ENCODE results near the gene ZNF175. TPM values are rescaled to one million over a fixed set of nuclear protein-coding genes. Genes with fewer than 3 reads are reported as not detected.

ZNF175 gene
- total and polyA plus RNA-seq, 9 of the 15 experiments (the other 6 are each of a cell fraction or from before 2014, with no cell fraction given), result 3.7 to 37.9 (median 14.0) TPM

DNA sequence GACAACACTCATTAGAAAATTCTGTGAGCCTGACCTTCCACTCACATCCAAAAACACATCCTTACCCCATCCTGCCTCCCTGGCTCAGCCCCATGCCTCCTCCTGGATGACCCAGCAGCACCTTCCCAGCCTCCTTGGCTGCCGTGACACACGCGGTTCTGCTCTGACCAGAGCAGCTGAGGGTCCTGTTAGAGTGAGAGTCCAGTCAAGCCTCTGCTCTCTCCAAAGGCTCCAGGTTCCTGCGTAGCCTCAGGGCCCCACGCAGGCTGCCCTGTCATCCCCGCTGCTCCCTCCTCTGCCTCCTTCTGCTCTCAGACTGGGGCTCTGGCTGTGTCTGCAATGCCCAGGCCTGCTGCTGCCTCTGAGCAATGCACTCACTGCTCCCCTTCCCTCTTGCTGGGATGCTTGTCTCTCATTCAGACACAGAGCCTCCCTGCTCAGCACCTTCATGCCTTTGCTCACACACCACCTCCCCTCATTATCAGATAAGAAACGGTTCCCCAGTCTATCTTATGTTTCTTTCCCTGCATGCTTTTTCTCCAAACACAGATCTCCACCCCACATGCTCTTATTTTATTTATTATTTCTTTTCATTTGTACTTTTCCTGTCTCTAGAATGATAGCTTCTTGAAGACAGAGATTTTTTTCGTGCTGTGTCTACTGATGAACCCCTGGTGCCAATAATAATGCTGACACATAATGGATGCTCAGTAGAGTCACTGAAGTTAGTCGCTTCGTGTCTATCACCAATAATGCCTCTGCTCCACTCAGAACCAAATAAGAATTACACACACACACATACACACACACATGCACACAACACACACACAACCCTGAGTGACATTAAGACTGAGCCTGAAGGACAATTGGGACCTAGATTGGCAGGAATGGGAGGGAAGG, 29.4 kb upstream of the ZNF175 start (continued):
- TF ChIP-seq ESRRB (CRISPR knock-in tag; IDR thresholded peaks at IDR 0.05; ENCODE audit: borderline replicate concordance), result no peak
- TF ChIP-seq PTRF (tag; IDR thresholded peaks at IDR 0.05), result no peak
- TF ChIP-seq CXXC5 (CRISPR knock-in tag; IDR thresholded peaks at IDR 0.05), result peak; percentile 5; the same call in 1 of the 2 replicates
- TF ChIP-seq ZNF253 (CRISPR knock-in tag; conservative IDR thresholded peaks at IDR 0.05), result no peak
- TF ChIP-seq ELF1 (tag; IDR thresholded peaks at IDR 0.05), result no peak
- TF ChIP-seq, protein P1, sequence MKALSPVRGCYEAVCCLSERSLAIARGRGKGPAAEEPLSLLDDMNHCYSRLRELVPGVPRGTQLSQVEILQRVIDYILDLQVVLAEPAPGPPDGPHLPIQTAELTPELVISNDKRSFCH (CRISPR knock-in tag; IDR thresholded peaks at IDR 0.05), result no peak
- TF ChIP-seq, protein P1 (tag; IDR thresholded peaks at IDR 0.05), result no peak
- TF ChIP-seq, protein P2, sequence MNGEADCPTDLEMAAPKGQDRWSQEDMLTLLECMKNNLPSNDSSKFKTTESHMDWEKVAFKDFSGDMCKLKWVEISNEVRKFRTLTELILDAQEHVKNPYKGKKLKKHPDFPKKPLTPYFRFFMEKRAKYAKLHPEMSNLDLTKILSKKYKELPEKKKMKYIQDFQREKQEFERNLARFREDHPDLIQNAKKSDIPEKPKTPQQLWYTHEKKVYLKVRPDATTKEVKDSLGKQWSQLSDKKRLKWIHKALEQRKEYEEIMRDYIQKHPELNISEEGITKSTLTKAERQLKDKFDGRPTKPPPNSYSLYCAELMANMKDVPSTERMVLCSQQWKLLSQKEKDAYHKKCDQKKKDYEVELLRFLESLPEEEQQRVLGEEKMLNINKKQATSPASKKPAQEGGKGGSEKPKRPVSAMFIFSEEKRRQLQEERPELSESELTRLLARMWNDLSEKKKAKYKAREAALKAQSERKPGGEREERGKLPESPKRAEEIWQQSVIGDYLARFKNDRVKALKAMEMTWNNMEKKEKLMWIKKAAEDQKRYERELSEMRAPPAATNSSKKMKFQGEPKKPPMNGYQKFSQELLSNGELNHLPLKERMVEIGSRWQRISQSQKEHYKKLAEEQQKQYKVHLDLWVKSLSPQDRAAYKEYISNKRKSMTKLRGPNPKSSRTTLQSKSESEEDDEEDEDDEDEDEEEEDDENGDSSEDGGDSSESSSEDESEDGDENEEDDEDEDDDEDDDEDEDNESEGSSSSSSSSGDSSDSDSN (IDR thresholded peaks at IDR 0.05; ENCODE audit: borderline replicate concordance in 1 of 2, low read depth in 2 of 2, low read length in 2 of 2), result 0 out of 4 replicates have a peak, but pooled peaks of 1 of the 2 experiments have one; percentile 13
- TF ChIP-seq KAT8 (IDR thresholded peaks at IDR 0.05; ENCODE audit: low read depth), result no peak
- TF ChIP-seq MED1 (CRISPR knock-in tag; IDR thresholded peaks at IDR 0.05; ENCODE audit: borderline replicate concordance), result no peak
- peak; percentile 23; the same call in 1 of the 2 replicates for TF ChIP-seq SOX6 (IDR thresholded peaks at IDR 0.05)
- TF ChIP-seq ZNF316 (IDR thresholded peaks at IDR 0.05), result peak; percentile 90
- TF ChIP-seq CHD2 (IDR thresholded peaks at IDR 0.05; ENCODE audit: low read depth, low read length), result no peak
- TF ChIP-seq, protein P3, sequence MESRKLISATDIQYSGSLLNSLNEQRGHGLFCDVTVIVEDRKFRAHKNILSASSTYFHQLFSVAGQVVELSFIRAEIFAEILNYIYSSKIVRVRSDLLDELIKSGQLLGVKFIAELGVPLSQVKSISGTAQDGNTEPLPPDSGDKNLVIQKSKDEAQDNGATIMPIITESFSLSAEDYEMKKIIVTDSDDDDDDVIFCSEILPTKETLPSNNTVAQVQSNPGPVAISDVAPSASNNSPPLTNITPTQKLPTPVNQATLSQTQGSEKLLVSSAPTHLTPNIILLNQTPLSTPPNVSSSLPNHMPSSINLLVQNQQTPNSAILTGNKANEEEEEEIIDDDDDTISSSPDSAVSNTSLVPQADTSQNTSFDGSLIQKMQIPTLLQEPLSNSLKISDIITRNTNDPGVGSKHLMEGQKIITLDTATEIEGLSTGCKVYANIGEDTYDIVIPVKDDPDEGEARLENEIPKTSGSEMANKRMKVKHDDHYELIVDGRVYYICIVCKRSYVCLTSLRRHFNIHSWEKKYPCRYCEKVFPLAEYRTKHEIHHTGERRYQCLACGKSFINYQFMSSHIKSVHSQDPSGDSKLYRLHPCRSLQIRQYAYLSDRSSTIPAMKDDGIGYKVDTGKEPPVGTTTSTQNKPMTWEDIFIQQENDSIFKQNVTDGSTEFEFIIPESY (CRISPR knock-in tag; IDR thresholded peaks at IDR 0.05), result no peak
- TF ChIP-seq, protein P4, sequence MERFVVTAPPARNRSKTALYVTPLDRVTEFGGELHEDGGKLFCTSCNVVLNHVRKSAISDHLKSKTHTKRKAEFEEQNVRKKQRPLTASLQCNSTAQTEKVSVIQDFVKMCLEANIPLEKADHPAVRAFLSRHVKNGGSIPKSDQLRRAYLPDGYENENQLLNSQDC (CRISPR knock-in tag; IDR thresholded peaks at IDR 0.05), result no peak
- no peak for TF ChIP-seq KHSRP (IDR thresholded peaks at IDR 0.05)
- TF ChIP-seq TBL1XR1 (IDR thresholded peaks at IDR 0.05; ENCODE audit: low read length in 2 of 2), result peak in 1 of 2 experiments; percentile 60; a peak in 2 of 4 replicates
- TF ChIP-seq SMAD3 (CRISPR knock-in tag; conservative IDR thresholded peaks at IDR 0.05), result no peak
- TF ChIP-seq TAF7 (tag; IDR thresholded peaks at IDR 0.05), result 0 out of 2 replicates have a peak, but pooled peaks have one; percentile 44
- no peak for TF ChIP-seq ZNF324 (CRISPR knock-in tag; IDR thresholded peaks at IDR 0.05)
- TF ChIP-seq POLR2G (IDR thresholded peaks at IDR 0.05; ENCODE audit: low read depth, low read length), result 0 out of 2 replicates have a peak, but pooled peaks have one; percentile 48
- no peak for TF ChIP-seq SRSF7 (optimal IDR thresholded peaks at IDR 0.05; ENCODE audit: low read depth, low read length)
- TF ChIP-seq MCM2 (IDR thresholded peaks at IDR 0.05; ENCODE audit: low read depth), result no peak
- TF ChIP-seq HNRNPK (IDR thresholded peaks at IDR 0.05; ENCODE audit: low read depth, low read length, poor library complexity, severe bottlenecking), result no peak
- peak; percentile 53; the same call in 1 of the 2 replicates for TF ChIP-seq SMARCA4 (IDR thresholded peaks at IDR 0.05)

Measured in K562 (cell line).